Right renal pelvis (tissue), 4 donors: Measurements from ENCODE around the gene MYH11. TPM values are rescaled to one million over a fixed set of nuclear protein-coding genes. Genes with fewer than 3 reads are reported as not detected.
"Not testable (repeated sequence)": the region's sequence is repeated elsewhere in the genome, so short reads cannot be mapped to it uniquely, and the experiment has no call there.

Experiments
- DNase-seq, 4 donors: peaks; one replicate each; pipeline ENCODE4 v3.0.0-alpha.2; 2013; ENCODE audit warnings: low read depth in 4 of 4, low spot score in 3 of 4, missing footprints in 1 of 4
- polyA plus RNA-seq, 4 donors: library from polyadenylated mRNA; unstranded; fragments of 120-200 nt; gene quantifications; one replicate each; pipeline ENCODE4 v1.2.1, GENCODE V29; 2013; ENCODE audit not compliant: insufficient read length in 4 of 4

MYH11 gene
- polyA plus RNA-seq, 4 donors: 11.8 to 16.1 (median 13.7) TPM

DNA sequence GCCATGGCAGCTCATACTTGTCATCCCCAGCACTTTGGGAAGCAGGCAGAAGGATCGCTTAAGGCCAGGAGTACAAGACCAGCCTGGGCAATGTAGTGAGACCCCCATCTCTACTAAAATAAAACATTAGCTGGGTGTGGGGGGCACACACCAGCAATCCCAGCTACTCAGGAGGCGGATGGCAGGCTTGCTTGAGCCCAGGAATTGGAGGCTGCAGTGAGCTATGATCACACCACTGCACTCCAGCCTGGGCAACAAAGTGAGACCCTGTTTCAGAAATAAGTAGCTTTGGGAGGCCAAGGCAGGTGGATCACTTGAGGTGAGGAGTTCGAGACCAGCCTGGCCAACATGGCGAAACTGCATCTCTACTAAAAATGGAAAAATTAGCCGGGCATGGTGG lies 129.1 kb downstream of the MYH11 start:
- not testable (repeated sequence) for DNase-seq

GRCh38 chr16:15726715-15727114 lies 130.1 kb downstream of the MYH11 start:
- no peak for DNase-seq

DNA sequence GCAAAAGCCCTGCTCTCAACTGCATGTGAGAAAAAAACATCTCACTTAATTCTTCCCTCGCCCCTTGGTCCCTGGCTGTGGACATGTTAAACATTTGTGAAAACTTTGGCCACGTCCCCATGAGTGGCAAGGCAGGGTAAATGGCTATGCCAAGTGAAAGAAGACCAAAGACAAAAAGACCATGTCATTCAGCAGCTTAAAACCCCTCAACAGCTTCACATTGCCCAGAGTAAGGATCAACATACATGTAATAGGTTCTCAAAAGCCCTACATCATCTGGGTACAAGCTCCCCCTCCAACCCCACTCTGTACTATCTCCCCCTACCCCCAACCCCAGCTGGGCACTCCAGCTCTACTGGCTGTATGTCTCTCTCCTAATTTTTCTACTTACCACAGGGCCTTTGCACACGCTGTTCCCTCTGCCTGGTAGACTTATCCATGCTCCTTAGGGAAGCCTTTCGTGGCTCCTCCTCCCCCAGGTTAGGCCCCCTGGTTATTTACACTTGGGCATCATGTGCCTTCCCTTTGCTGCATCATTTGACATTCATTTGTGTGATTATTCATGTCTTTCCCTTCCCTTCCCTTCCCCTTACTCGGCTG lies 131.1 kb downstream of the MYH11 start:
- no peak for DNase-seq

DNA sequence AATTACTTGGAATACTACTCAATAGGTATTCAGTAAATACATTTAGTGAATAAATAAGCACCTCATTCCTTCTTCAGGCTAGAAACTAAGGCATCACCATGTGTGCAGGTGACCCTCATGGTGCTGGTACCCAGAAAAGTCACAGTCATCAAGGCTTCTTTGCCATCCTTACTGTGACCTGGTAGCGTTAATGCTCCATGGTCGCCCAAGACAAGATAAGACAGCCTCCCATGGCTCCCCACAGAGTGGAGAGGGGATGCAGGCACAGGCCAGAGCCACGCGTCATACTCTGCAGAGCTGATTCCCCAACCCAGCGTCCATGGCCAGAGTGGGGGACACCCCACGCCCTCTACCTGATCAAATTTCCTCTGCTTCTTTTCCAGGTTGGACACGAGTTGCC lies 133.0 kb downstream of the MYH11 start:
- DNase-seq: no peak

DNA sequence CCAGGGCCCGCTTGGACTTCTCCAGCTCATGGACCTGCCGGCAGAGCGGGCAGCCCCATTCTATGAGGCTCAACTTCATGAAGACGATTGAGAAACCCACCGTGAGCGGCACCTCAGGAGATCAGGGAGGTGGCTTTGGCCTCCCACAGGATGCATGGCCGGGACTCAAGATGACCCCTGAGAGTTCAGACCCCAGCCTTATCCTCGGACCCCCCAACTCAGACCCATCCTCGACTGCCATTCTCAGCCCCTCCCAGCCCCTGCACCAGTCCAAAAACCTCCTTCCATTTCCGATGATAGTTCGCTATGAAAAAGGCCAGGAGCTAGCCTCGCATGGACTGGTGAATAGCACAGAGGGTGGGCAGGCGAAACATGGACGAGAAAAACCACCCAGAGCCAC lies 135.8 kb downstream of the MYH11 start:
- no peak for DNase-seq

- DNase-seq: no peak
These were observed 140.0 kb downstream of the MYH11 start for GRCh38 chr16:15716694-15717447.

DNA sequence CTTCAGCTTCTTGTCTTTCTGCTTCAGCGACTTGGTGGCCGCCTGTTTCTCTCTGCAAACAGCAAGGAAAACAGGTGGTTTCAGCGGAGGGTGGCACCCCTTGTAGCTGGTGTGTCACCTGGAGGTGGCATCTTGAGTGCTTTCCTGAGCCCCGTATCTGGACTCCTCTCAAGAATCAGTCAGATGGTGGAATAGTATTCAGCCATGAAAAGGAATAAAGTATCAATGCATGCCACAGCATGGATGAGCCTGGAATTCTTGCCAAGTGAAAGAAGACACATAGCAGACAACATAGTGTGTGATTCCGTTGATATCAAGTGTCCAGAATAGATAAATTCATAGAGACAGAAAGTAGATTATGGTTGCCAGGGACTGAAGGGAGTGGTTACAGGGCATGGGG lies 141.6 kb downstream of the MYH11 start:
- no peak for DNase-seq

GRCh38 chr16:15714393-15715172 lies 142.2 kb downstream of the MYH11 start:
- no peak for DNase-seq

DNA sequence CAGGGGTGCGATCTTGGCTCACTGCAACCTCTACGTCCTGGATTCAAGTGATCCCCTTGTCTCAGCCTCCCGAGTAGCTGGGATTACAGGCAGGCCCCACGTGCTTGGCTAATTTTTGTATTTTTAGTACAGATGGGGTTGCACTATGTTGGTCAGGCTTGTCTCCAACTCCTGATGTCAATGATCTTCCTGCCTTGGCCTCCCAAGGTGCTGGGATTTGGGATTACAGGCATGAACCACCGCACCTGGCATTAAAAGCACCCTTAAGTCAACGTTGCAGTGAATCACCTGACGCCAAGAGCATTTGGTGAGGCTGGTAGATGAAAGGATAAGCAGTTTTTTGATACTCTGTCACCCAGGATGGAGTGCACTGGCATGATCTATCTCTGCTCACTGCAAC lies 147.8 kb downstream of the MYH11 start:
- DNase-seq: no peak

DNA sequence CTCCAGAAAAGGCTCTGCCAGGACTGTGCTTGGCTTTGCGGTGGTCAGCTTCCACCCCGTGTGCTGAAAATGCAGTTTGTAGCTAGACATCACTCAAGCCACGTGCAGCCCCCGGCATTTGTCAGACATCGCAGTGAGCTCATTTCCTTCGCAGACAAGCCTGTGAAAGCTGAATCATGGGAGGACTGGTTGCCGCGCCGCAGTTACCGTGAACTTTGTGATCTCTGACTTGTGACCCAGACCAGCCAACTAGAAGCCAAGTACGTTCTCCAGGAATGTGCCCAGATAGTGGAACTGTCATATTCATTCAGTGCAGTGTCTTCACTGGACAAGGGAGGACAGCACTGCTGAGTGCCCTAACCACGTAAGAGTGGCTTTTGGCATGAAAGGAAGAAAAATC lies 148.7 kb downstream of the MYH11 start:
- DNase-seq: no peak

DNA sequence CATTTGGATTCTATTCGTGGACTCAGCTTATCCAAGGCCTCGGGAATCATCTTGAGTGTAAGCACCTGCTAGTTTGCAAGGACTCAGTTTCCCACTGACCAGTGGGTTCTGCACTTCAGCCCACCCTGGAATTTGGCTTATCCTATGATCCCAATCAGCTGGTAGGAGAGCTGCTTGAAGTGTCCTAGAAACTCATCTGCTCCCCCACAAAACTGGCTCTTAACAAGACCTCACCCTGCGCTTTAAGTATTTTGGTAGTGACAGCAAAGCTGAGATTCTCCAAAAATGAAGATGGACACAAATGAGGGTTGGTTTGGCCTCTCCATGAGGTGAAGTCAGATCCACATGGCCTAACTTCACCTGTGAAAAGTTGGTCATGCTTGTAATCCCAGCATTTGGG lies 149.5 kb downstream of the MYH11 start:
- no peak for DNase-seq

GRCh38 chr16:15705064-15705565 lies 151.7 kb downstream of the MYH11 start:
- DNase-seq: no peak

DNA sequence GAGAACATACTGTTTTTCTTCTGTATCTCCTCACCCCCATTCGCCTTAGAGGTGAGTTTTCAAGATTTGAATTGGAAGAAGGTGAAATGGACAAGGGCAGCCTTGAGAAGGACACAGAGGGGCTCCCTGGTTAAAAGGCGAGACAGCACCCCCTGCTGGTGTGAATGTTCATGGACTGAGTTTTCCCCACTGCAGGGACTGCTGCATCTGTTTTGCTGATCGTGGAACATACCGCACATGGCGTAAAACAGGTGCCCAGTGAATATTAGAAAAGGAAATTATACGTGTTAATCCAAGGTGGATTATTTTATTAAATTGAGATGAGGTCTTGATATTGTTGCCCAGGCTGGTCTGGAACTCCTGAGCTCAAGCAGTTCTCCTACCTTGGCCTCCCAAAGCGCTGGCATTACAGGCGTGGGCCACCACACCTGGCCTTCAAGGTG lies 152.3 kb downstream of the MYH11 start:
- DNase-seq: peak; percentile 37 to 56 (median 48)

- DNase-seq: no peak
These were observed 153.6 kb downstream of the MYH11 start for GRCh38 chr16:15703029-15703736.

DNA sequence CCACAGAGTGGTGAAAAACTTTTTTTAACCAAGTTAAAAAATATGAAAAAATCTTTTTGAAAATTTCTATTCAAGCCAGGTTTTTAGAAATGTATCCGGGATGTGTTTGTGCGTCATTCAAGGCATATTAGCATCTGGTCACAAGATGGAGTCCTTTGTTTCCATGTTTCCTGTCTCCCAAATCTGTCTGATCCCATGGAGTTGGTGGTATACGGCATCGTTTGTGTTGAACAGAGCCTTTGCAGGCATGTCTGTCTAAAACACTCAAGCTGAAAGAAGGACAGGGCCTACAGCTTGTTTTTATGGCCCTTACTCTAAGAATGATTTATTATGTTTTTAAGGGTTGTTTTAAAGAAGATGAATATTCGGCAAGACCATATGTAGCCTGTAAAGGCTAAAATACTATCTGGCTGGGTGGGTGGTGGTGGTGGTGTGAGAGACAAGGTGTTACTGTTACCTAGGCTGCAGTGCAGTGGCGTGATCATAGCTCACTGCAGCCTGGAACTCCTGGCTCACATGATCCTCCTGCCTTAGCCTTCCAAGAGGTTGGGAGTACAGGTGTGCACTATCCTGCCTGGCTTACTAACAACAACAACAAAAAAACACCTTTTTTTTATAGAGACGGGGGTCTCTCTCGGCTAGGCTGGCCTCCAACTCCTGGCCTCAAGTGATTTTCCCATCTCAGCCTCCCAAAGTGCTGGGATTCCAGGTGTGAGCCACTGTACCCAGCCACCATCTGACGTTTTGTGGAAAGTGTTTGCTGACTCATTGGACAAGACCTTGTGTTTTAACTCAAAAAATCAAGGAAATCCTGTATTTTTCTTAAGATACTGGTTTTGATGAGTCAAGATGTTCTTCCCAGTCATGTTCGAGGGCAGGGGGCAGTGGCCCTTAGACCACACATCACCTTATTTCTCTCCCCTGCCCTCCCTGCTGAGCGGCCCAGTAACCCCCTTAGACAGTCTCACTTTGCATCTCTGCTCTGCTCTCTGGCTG lies 154.6 kb downstream of the MYH11 start:
- DNase-seq: no peak

DNA sequence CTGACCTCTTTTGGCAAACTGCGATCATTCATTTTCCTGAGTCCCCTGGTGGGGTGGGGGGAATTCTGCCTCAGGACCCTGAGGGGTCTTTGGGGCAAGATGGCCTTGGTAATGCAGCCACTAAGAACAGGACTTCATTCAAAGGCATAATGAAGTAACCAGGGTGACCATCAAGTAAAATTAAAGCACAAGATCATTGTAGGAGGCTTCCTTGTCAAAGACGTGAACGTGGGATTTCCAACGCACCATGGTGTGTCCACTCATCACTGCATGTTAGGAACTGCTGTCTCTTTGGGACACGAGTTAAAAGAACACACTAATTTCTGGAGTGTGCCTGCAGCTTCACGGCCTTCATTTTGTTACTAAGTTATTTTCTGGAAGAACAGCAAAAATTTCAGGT lies 155.5 kb downstream of the MYH11 start:
- no peak for DNase-seq

DNA sequence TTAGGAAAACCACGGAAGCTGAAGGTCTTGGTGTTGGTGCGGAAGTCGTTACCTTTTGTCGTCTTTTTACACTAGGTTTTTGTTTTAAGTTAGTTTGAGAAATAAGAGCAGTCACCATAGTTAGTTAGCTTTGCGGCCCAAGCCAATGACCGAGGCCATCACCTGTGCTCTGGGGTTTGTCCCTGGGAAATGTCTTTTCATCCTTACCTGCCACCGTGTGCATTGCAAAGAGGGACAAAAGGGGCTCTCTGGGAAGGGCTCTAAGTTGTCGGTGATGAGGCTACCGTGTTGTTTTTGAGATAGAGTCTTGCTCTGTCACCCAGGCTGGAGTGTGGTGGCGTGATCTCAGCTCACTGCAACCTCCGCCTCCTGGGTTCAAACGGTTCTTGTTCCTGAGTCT lies 157.0 kb downstream of the MYH11 start:
- no peak for DNase-seq

- no peak for DNase-seq
These were observed 162.3 kb downstream of the MYH11 start for GRCh38 chr16:15694499-15694898.

DNA sequence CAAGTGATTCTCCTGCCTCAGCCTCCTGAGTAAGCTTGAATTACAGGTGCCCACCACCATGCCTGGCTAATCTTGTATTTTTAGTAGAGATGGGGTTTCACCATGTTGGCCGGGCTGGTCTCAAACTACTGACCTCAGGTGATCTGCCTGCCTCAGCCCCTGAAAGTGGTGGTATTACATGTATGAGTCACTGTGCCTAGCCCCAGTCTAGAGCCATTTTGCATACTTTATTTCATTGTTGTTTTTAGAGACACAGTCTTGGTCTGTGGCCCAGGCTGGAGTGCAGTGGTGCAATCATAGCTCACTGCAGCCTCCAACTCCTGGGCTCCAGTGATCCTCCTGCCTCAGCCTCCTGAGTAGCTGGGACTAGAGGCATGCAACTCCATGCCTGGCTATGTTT lies 164.3 kb downstream of the MYH11 start:
- not testable (repeated sequence) for DNase-seq

- no peak for DNase-seq
These were observed 165.8 kb downstream of the MYH11 start for GRCh38 chr16:15691046-15691445.
